ENCODE data around the gene DAGLA.
"Not testable (repeated sequence)": the region's sequence is repeated elsewhere in the genome, so short reads cannot be mapped to it uniquely, and the experiment has no call there.

DAGLA gene, protein sequence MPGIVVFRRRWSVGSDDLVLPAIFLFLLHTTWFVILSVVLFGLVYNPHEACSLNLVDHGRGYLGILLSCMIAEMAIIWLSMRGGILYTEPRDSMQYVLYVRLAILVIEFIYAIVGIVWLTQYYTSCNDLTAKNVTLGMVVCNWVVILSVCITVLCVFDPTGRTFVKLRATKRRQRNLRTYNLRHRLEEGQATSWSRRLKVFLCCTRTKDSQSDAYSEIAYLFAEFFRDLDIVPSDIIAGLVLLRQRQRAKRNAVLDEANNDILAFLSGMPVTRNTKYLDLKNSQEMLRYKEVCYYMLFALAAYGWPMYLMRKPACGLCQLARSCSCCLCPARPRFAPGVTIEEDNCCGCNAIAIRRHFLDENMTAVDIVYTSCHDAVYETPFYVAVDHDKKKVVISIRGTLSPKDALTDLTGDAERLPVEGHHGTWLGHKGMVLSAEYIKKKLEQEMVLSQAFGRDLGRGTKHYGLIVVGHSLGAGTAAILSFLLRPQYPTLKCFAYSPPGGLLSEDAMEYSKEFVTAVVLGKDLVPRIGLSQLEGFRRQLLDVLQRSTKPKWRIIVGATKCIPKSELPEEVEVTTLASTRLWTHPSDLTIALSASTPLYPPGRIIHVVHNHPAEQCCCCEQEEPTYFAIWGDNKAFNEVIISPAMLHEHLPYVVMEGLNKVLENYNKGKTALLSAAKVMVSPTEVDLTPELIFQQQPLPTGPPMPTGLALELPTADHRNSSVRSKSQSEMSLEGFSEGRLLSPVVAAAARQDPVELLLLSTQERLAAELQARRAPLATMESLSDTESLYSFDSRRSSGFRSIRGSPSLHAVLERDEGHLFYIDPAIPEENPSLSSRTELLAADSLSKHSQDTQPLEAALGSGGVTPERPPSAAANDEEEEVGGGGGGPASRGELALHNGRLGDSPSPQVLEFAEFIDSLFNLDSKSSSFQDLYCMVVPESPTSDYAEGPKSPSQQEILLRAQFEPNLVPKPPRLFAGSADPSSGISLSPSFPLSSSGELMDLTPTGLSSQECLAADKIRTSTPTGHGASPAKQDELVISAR

DNA sequence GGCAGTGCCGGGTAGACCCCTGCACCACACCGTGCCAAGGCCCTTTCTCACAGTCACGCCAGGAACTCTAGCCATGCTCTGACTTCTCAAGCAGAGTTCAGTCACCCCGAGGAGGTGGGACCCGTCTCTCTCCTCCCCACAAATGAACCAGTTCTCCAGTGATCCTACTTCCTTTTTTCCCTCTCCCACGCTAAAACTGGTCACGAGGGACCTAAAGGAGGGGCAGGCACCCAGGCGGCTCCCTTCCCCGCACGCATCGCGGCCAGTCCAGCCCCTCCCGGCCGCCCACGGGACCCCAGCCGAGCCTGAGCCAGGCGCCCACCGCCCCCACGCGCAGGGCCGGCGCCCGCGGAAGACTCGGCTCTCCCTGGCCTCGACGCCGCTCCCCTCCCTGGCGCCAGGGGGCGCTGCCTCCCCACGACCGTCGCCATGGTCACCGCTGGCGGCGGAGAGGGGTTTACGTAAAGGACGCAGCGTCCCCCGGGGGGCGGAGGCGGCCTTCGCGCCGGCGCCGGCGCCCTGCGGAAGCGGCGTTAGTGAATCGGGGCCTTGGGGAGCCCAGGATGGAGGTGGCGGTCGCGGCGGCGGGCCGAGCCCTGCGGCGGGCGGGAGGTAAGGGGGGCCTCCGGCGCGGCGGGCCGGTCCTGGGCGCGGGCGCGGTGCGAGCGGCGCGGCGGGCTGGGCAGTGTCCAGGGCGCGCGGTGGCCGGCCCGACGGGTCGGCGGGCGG is at the start of gene DAGLA:
Gene DAGLA, plus strand, starts transcription at position 499 of the 729 bp plus-strand sequence. CDS start 39,765 bp downstream, outside the sequence.
- peak; percentile 54 for DNase-seq (ENCODE audit: low read depth)

DNA sequence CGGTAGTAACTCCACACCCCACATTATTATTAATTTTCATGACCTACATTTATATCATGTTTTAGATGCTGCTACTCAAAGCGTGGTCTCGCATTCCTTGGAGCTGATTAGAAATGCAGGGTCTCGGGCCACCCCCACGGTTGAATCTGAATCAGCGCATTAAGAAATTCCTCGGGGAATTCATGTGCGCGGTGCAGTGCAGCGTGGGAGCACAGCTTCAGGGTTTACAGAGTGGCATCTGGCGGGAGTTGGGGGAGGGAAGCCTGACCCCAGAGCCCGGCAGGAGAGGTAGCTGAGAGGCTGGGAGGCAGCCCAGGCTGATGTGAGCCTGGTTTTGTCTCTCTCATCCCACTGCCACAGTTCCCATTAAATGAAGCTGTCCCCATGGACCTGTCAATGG is 48.1 kb upstream of the DAGLA start:
- DNase-seq (ENCODE audit: low read depth) = no peak

DNA sequence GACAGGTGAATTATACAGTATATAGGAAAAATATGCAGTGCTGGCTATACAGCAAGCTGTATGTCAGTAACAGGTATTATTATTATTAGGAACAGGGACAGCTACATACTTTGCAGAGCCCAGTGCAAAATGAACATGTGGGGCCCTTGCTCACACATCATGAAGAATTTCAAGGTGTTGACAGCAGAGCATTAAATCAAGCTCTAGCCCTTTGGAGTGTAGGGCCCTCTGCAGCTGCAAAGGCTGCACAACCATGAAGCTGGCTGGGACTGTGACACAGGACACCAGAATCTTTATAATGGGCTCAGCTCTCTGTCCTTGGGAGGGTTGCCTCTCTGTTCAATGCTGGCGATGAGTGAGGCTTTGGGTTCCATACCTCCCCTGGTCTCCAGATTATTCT is 44.9 kb upstream of the DAGLA start:
- no peak for DNase-seq (ENCODE audit: low read depth)

DNA sequence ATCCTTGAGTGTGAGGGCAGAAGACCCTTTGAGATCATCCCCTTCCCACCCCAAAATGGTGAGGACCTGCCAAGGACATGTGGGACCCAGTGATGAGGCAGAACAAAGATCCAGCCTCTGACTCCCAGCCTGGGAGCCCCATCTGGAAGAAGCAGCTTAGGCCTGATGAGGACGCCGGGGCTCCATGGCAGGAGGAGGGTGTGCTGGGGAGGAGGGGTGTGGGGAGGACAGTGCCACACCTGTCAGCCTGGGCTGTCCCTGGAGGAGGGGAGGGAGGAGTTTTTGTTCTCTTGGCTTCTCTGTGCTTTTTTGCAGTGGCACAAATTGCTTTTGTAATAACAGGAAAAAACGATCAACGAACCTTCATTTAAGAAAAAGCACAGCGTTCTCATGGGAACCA is 44.4 kb upstream of the DAGLA start:
- DNase-seq (ENCODE audit: low read depth) = no peak

DNA sequence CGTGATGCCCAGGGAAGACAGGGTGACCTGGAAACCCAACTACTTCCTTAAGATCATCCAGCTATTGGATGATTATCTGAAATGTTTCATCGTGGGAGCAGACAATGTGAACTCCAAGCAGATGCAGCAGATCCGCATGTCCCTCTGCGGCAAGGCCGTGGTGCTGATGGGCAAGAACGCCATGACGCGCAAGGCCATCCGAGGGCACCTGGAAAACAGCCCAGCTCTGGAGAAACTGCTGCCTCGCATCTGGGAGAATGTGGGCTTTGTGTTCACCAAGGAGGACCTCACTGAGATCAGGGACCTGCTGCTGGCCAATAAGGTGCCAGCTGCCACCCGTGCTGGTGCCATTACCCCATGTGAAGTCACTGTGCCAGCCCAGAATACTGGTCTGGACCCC is 43.5 kb upstream of the DAGLA start:
- no peak for DNase-seq (ENCODE audit: low read depth)

DNA sequence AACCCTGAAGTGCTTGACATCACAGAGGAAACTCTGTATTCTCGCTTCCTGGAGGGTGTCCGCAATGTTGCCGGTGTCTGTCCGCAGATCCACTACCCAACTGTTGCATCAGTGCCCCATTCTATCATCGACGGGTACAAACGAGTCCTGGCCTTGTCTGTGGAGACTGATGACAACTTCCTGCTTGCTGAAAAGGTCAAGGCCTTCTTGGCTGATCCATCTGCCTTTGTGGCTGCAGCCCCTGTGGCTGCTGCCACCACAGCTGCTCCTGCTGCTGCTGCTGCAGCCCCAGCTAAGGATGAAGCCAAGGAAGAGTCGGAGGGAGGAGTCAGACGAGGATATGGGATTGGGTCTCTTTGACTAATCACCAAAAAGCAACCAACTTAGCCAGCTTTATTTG is 42.9 kb upstream of the DAGLA start:
- DNase-seq (ENCODE audit: low read depth) = no peak

DNA sequence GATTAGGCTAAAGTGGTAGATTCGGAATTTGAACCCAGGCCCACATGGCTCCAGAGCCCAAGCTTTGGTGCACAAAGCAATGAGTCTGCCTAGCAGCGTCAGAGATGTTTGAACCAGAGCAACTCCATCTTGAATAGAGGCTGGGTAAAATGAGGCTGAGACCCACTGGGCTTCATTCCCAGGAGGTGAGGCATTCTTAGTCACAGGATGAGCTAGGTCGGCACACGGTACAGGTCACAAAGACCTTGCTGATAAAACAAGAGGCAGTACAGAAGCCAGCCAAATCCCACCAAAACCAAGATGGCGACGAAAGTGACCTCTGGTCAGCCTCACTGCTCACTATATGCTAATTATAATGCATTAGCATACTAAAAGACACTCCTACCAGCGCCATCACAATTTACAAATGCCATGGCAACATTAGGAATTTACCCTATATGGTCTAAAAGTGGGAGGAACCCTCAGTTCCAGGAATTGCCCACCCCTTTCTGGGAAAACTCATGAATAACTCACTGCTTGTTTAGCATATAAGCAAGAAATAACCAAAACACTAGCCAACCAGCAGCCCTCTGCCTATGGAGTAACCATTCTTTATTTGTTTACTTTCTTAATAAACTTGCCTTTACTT is 40.3 kb upstream of the DAGLA start:
- DNase-seq (ENCODE audit: low read depth) = no peak

DNA sequence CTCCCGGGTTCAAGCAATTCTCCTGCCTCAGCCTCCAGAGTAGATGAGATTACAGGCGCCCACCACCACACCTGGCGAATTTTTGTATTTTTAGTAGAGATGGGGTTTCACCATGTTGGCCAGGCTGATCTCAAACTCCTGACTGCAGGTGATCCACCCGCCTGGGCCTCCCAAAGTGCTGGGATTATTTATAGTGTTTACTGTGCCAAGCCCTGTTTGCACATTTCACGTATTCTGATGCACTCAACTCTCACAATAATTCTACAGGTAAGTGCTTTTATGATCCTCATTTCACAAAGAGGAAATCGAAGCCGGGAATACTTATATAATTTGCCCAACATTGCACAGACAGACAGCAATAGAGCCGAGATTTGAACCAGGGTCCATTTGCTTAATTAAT is 38.0 kb upstream of the DAGLA start:
- no peak for DNase-seq (ENCODE audit: low read depth)

DNA sequence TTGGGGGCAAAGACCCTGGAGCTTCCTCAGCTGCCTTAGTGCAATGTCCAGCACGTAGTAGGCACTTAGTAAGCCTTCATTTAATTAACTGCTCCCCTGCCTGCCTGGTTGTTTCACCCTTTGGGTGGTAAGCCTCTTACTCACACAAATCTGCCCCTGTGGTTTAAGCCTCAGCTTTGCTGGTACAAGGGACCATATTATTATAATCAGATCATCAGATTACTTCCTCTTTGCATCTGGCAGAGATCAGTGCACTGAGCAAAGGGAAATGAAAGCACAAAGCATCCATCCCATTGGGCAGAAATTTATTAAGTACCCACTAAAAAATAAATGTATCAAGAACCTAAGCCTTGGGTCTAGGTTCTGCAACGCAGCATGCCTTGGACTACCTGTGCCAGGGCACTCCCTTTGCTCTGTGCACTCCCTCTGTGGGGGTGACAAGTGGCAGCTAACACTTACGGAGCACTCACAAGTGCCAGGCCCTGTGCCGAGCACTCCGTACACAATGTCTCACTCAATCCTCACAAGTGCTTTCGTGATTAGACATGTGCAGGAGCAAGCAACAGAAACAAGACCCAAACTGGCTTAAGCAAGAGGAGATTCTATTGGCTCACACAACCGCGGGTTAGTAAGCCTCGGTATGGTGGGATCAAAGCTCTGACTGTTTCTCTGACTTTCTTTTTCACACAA is 34.9 kb upstream of the DAGLA start:
- no peak for DNase-seq (ENCODE audit: low read depth)

DNA sequence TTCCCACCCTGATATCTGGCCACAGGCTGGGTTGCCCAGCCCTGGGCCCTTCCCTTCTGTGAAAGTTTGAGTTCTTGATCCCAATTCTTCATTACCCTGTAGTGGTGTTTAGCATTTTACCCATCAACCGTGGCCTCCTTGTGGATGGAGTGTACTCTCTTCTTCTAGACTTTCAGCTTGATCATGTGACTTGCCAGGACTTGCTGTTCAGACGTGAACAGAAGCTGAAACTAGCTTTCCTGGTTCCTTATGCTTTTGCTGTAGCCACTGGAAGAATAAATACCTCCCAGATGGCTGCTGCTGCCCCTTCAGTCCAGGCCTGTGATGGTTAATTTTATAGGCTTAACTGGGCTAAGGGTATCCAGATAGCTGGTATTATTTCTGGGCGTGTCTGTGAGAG is 32.7 kb upstream of the DAGLA start:
- no peak for DNase-seq (ENCODE audit: low read depth)

DNA sequence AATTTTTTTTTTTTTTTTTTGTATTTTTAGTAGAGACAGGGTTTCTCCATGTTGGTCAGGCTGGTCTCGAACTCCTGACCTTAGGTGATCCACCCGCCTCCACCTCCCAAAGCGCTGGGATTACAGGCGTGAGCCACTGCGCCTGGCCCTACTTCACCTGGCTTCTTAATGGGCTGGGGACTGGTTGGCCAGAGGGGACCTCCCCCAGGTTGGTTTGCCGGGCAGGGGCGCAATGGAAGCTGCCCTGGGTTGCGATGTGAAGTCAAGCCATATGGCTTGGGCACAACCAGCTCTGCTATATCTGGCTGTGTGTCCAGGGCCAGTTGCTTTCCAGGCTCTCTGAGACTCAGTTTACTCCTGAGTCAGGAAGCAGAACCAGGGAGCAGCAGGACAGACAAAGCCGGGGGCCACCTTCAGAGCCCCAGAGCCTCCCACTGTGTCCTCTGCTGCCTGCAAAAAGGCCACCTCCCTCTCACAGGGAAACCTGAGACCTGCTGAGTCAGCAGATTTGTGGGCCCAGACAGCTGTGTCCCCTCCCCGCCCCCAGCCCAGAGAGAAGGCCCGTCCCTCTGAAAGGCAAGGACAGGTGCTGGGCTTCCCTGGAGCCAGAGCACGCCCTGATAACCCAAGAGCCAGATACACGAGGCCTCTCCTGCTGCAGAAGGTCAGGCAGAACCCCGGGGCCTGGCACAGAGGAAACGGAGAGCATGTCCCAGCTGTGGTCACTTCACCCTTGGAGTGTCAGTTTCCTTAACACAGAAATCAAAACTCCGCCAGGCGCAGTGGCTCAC is 29.2 kb upstream of the DAGLA start:
- DNase-seq (ENCODE audit: low read depth) = no peak

DNA sequence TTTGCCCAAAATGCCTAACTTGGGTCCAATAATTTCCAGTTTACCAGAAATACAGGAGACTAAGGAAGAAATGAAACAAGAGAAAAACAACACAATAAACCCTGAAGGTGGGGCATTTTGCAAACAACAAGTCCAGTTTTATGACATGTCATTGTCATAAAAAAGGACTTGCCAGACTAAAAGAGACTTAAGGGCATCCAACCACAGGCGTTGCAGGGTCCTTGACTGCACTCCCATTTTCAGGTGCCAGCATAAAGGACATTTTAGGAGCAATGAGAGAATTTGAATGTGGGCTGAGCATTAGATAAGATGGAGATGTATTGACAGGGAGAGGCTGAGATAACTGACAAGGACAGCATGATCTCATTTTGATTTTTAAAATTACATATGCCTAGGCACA is 28.1 kb upstream of the DAGLA start:
- DNase-seq (ENCODE audit: low read depth) = no peak

DNA sequence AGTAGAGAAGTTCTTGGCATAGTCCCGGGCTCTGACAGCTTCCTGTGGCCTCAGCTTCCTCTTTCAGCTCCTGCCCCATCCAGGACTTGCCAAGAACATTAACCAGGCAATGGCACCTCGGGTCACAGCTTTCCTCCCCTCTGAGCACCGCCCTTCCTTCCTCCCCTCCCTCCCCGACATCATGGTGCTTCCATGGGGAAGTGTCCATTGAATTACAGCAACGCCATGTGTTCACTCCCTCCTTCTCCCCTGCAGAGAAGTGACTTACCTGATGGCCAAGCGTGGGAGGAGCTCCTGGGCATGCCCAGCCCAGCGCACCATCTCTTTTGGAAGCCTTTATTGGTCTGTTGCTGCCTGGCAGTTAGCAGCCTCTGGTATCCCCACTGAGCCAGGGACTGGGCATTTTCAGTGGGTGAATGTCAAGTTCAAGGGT is 25.8 kb upstream of the DAGLA start:
- no peak for DNase-seq (ENCODE audit: low read depth)

DNA sequence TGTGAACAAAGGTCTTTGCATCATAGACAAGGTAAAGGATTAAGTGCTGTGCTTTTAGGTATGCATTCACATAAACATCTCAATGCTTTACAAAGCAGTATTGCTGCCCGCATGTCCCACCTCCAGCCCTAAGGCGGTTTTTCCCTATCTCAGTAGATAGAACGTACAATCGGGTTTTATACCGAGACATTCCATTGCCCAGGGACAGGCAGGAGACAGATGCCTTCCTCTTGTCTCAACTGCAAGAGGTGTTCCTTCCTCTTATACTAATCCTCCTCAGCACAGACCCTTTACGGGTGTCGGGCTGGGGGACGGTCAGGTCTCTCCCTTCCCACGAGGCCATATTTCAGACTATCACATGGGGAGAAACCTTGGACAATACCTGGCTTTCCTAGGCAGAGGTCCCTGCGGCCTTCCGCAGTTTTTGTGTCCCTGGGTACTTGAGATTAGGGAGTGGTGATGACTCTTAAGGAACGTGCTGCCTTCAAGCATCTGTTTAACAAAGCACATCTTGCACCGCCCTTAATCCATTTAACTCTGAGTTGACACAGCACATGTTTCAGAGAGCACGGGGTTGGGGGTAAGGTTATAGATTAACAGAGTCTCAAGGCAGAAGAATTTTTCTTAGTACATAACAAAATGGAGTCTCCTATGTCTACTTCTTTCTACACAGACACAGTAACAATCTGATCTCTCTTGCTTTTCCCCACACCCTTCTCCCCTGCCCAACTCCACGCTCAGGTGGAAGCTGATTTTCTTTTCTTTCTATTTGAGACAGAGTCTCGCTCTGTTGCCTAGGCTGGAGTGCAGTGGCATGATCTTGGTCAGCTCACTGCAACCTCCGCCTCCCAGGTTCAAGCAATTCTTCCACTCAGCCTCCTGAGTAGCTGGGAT is 24.7 kb upstream of the DAGLA start:
- not testable (repeated sequence) for DNase-seq (ENCODE audit: low read depth)

DNA sequence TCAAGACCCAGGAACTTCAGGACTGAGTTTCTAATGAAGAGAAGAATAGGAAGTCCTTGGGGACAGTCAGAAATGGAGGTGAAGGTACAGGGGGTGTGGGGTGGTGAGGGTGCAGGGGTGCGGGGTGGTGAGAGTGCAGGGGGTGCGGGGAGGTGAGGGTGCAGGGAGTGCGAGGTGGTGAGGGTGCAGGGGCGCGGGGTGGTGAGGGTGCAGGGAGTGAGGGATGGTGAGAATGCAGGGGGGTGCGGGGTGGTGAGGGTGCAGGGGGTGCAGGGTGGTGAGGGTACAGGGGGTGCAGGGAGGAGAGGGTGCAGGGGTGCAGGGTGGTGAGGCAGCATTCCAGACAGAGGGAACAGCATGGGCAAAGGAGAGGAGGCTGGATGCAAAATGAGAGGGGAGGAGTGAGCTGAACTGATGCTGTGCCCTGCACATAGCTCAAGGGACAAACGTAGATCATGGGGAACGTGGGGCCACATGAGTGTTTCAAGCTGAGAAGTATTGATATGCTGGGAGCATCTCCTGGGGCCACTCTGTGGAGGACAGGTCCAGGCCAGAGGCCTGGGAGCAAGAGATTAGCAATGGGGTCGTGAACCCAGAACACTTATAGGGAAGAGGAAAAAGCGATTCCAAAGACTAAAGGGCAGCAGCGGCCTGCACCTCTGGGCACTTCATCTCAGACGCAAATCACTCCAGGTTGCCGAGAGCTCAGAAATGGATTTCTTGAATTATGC is 23.7 kb upstream of the DAGLA start:
- no peak for DNase-seq (ENCODE audit: low read depth)

DNA sequence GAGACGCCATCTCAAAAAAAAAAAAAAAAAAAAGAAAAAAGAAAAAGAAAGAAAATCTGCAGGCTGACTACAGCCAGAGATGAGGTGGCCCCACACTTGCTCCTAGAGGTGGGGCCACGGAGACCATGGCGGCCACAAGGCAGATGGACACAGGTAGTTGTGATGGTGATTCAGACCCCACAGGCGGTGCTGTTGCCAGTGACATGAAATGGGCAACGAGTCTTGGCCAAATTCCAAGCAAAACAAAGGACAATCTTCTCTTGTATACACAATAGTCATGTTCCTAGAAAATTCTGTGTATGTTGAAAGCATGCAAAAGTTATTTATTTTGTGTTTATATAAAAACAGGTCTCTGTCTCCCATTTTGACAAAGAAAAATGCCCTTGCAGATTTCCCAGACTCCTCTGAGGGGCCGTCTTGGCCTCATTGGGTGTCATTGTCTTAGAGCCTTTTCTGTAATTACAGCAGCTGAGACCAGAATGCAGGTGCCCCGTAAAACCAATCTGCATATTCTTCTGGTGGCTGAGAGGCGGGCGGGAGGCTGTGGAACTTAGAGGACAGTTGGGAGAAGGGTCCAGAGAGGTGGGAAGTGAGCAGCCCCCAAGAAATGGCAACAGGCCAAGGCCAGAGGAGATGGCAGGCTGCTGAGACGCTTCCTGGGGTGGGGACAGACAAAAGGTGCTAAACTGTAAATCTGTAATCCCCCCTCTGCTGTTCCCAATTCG is 22.5 kb upstream of the DAGLA start:
- no peak for DNase-seq (ENCODE audit: low read depth)

DNA sequence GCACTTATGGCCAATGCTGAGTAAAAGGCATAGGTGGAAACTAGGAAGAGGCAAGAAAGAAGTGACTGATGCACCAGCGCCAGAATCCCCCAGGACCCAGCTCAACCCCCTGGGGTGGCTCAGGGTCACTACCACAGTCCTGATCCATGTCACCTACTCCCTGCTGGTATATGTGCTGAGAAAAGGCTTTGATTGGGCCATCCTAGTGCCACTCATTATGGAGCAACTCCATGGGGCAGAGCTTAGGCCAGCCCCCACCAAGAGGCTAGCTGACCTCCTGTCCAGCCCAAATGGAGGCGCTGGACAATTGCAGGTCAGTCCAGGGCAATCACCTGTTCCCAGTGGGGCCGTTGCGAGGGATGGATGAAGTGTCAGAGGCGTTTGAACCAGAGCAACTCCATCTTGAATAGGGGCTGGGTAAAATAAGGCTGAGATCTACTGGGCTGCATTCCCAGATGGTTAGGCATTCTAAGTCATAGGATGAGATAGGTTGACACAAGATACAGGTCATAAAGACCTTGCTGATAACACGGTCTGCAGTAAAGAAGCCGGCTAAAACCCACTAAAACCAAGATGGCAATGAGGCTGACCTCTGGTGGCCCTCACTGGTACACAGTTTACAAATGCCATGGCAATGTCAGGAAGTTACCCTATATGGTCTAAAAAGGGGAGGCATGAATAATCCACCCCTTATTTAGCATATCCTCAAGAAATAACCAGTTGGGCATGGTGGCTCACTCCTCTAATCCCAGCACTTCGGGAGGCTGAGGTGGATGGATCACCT is 20.6 kb upstream of the DAGLA start:
- DNase-seq (ENCODE audit: low read depth) = no peak
